Ramos (cell line): ENCODE measurements around the gene BMP3.
"Not testable (repeated sequence)": the region's sequence is repeated elsewhere in the genome, so short reads cannot be mapped to it uniquely, and the experiment has no call there.

Experiments used
- in situ Hi-C: fragments of 300-500 bp; cut with MboI; formaldehyde crosslinking; loops from one replicate; pipeline ENCODE4 v1.14.3; 2022; ENCODE audit warnings: low sequenced_read_pairs; ENCODE audit not compliant: unreplicated experiment

The BMP3 gene

GRCh38 chr4:81030061-81030980 lies at the start of gene BMP3:
BMP3 (plus strand) TSS chr4:81030708; CDS start chr4:81031285, 577 bp downstream.
- in situ Hi-C loops: loop anchor here (10.0 kb wide), 1 partner anchor 416 kb away; no protein-coding TSS in a partner anchor

GRCh38 chr4:80986011-80986410 lies 44.5 kb upstream of the BMP3 start:
- in situ Hi-C loops: no loop called here

GRCh38 chr4:80989921-80990544 lies 40.5 kb upstream of the BMP3 start:
- in situ Hi-C loops: no loop called here

GRCh38 chr4:80990851-80991250 lies 39.7 kb upstream of the BMP3 start:
- in situ Hi-C loops: no loop called here

- in situ Hi-C loops: no loop called here
Observed at GRCh38 chr4:80999943-81000342, 30.6 kb upstream of the BMP3 start.

- in situ Hi-C loops: no loop called here
Observed at GRCh38 chr4:81003597-81004111, 26.9 kb upstream of the BMP3 start.

GRCh38 chr4:81007417-81007816 lies 23.1 kb upstream of the BMP3 start:
- in situ Hi-C loops: no loop called here

- in situ Hi-C loops: not testable (repeated sequence)
Observed at GRCh38 chr4:81016566-81016965, 13.9 kb upstream of the BMP3 start.

- in situ Hi-C loops: no loop called here
Observed at GRCh38 chr4:81019006-81019405, 11.5 kb upstream of the BMP3 start.

GRCh38 chr4:81021142-81021944 lies 9.2 kb upstream of the BMP3 start:
- in situ Hi-C loops: no loop called here

GRCh38 chr4:81021981-81022380 lies 8.5 kb upstream of the BMP3 start:
- in situ Hi-C loops: no loop called here

- in situ Hi-C loops: no loop called here
Observed at GRCh38 chr4:81023484-81023883, 7.0 kb upstream of the BMP3 start.

- in situ Hi-C loops: loop anchor here (10.0 kb wide), 1 partner anchor 416 kb away; no protein-coding TSS in a partner anchor
Observed at GRCh38 chr4:81030981-81031791, 678 bp downstream of the BMP3 start.

GRCh38 chr4:81031796-81032551 lies 1.5 kb downstream of the BMP3 start:
- in situ Hi-C loops: loop anchor here (10.0 kb wide), 1 partner anchor 417 kb away; no protein-coding TSS in a partner anchor

GRCh38 chr4:81032771-81033684 lies 2.5 kb downstream of the BMP3 start:
- in situ Hi-C loops: loop anchor here (10.0 kb wide), 1 partner anchor 418 kb away; no protein-coding TSS in a partner anchor

GRCh38 chr4:81038636-81039350 lies 8.3 kb downstream of the BMP3 start:
- in situ Hi-C loops: loop anchor here (10.0 kb wide), 1 partner anchor 424 kb away; no protein-coding TSS in a partner anchor
